Measurements from ENCODE around the gene ZC3HAV1L.
A peak's percentile ranks its signal among the peaks of the same experiment; 100 is the strongest.

ZC3HAV1L gene

DNA sequence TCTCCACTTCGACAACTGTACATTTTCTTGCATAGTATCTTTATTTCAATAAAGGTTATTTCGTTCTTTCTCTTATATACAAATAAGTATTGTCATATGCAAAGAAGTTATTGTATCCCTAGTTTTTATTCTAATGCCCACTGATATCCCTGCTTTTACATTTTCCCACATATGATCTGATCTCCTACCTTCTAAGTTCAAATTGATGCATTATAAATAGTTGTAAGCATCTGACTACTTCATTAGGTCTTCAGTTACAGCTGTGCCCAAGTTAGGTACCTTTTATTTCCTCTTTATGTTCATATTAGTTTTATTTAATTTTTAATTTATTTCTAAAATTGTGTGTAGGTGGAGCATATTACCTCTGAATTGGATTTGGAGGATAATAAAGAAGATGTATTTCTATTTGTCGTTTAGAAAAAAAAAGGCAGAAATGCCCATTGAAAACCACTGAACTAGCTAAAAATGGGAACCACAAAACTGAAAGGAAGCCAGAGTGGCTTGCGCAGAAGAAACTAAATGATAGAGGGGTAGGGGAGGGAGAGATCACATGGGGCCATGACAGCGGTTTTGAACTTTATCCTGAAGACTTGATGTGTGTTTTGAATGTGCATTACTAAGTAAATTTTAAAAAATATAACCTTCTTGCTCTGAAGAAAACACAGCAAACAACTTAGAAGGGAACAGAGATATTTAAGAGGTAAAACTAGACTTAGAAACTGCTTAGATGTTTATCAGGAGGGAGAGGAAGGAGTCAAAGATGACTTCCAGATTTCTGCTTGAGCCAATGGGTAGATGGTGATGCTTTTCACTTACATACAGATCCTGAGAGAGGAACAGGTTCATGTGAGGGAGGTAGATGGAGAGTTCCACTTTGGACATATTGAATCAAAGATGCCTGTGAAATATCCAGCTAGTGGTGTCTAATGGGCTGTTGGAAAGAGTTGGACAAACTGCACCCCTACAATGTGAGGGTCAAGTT is 9.3 kb upstream of the ZC3HAV1L start:
- no peak overlapping the region for H3K4me3 ChIP-seq (replicated peaks; ENCODE audit: low read depth, low read length)
- TF ChIP-seq, protein P1, sequence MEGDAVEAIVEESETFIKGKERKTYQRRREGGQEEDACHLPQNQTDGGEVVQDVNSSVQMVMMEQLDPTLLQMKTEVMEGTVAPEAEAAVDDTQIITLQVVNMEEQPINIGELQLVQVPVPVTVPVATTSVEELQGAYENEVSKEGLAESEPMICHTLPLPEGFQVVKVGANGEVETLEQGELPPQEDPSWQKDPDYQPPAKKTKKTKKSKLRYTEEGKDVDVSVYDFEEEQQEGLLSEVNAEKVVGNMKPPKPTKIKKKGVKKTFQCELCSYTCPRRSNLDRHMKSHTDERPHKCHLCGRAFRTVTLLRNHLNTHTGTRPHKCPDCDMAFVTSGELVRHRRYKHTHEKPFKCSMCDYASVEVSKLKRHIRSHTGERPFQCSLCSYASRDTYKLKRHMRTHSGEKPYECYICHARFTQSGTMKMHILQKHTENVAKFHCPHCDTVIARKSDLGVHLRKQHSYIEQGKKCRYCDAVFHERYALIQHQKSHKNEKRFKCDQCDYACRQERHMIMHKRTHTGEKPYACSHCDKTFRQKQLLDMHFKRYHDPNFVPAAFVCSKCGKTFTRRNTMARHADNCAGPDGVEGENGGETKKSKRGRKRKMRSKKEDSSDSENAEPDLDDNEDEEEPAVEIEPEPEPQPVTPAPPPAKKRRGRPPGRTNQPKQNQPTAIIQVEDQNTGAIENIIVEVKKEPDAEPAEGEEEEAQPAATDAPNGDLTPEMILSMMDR (IDR thresholded peaks at IDR 0.05; ENCODE audit: low read length, missing control alignments) = no peak
- no peak for DNase-seq (ENCODE audit: low read depth)

DNA sequence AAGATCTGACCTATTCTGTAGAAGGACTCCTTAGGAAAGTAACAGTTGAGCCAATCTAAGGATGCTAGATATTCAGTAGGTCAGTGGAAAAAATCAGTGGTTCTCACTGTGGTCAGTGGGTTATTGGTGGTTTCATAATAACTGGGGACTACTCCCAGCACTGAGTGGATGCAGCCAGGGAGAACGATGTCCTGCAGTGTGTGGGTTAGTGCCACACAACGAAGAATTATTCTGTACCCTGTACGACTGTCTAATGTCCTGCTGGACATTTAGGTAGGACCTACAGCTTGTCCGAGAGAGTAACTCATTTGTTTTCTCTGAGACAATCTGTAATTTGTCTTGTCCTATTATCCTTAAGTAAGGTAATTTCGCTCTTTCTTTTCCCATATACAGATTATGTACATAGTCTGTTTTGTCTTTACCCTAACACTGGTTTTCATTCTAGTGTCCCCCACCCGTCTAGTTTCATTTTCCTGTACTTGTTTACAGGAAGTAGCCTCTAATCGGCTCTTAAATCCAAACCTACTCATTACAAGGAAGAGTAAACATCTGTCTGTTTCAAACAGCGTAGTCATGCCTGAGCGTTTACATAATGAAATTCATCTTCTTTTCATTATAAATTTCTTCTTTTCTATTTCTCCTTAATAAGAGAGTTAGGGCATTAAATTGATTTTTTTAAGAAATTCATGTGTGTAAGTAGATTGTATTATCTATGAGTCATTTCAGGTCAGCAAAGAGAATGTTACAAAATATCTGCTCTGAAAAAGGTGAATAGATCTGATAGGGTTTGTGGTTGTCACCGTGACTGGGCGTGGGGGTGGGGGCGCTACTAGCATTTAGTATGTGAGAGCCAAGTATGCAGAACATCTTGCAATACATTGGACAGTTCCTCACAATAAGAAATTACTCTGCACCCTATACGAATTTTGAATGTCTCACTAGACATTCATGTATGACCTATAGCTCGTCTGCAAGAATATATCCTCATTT is 8.3 kb upstream of the ZC3HAV1L start:
- H3K4me3 ChIP-seq (replicated peaks; ENCODE audit: low read depth, low read length) = no peak overlapping the region
- no peak for DNase-seq (ENCODE audit: low read depth)
- TF ChIP-seq, protein P1 (IDR thresholded peaks at IDR 0.05; ENCODE audit: low read length, missing control alignments) = no peak

DNA sequence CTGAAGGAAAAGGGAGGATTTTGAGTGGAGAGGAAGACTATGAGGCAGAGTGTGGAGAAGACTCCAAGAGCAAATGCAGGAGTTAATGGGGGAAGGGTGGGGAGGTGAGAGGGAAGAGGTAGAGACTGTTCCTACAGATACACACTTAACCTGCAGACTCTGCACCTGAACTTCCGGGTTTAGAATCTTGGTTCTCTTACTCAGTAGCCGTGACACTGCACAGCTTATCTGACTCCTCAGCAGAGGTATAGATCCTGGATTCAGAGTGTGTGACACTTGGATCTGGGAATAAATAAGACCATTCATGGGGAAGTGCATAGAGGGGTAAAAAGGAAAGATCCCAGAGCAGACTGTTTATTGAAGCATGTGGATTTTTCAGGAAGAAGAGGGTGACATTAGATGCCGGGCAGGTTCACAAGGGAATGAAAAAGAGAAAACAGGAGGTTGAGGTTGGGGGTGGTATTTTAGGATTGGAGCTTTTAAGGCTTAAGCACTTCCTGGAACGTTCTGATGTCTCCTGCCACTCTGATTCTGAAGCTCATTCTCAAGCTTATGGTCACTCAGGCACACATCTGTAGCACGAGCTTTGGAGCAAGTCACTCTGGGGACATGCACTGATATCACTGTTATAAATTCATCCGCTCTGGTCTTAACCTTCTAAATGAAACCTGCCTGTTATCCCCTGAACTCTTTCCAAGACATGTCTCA is 5.7 kb upstream of the ZC3HAV1L start:
- TF ChIP-seq, protein P1 (IDR thresholded peaks at IDR 0.05; ENCODE audit: low read length, missing control alignments) = no peak
- DNase-seq (ENCODE audit: low read depth) = no peak
- no peak overlapping the region for H3K4me3 ChIP-seq (replicated peaks; ENCODE audit: low read depth, low read length)

DNA sequence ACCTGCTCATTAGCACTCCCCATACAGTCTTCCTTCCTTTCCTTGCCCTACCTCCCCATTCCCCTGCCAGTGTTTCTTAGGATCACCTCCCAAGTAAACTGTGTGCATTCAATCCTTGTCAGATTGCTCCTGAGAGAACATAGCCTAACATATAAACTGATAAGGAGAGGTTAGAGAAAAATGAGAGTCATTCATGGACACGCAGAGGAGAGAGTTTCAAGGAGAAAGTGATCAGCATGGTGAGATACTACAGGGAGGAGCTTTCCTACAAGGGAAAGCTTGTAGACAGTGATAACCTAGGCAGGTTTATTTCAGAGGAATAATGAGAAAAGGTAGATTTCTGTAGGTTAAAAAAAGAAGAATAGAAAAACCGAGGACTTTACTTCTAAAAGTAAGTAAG is 2.8 kb upstream of the ZC3HAV1L start:
- H3K4me3 ChIP-seq (replicated peaks; ENCODE audit: low read depth, low read length) = no peak overlapping the region
- DNase-seq (ENCODE audit: low read depth) = no peak
- TF ChIP-seq, protein P1 (IDR thresholded peaks at IDR 0.05; ENCODE audit: low read length, missing control alignments) = no peak

DNA sequence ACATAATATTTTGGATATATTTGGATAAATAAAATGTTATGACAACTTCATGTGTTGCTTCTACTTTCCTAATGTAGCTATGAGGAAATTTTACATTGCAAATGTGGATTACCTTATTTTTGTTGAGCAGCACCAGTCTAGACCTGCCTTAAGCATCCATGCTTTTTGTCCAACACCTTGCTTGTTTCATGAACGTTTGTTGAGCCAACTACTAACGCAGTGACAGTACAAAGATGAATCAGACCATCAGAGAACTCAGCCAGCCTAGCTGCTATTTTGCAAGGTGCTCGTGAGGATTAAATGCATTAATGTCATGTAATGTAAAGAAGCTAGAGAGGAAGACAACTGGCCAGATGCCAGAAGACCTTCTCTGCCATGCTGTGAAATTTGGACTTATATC is 1.1 kb upstream of the ZC3HAV1L start:
- H3K4me3 ChIP-seq (replicated peaks; ENCODE audit: low read depth, low read length) = no peak overlapping the region
- no peak for DNase-seq (ENCODE audit: low read depth)
- TF ChIP-seq, protein P1 (IDR thresholded peaks at IDR 0.05; ENCODE audit: low read length, missing control alignments) = no peak

DNA sequence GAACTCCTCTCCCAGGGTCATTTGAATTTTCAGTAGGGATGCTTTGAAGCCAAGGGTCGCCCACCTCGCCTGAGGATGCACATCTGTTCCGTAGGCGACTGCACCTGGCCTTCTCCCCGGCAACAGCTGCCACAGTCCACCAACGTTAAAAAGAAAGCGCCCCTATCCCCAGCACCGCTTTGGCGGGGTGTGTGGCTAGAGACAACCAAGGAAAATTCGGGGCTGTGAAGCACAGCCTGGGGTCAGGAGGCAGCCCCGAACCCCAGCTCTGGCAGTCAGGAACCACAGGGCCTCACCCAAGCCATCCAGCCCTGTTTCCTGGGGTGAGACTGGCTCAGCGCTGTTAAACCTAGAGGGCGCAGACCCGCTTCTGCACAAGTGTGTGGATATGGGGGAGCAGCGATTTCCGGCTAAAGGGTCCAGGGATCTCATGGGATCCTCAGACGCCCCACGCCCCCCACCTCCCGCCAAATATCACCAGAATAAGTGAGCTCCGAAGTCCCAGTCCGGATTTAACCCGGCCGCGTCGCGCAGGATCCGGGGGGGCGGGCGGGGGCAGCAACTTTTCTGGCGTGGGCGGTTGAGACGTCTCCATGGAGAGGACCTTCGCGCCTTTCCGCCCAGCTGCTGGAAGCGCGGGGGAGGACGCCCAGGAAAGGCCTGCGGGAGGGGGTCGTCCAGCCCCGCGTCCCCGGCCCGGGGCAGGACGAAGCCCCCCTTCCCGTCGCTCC is 822 bp downstream of the ZC3HAV1L start:
- peak; percentile 22 for DNase-seq (ENCODE audit: low read depth)
- TF ChIP-seq, protein P1 (IDR thresholded peaks at IDR 0.05; ENCODE audit: low read length, missing control alignments) = no peak
- peak overlapping the region; percentile 67 for H3K4me3 ChIP-seq (replicated peaks; ENCODE audit: low read depth, low read length)

Measured in fibroblast of pulmonary artery (primary cell).